PC-9 (cell line): ENCODE data around the gene PITPNC1. TPM values are rescaled to one million over a fixed set of nuclear protein-coding genes. Genes with fewer than 3 reads are reported as not detected.

Experiments used
- BruUV-seq: library from RNA; stranded (reverse); fragments of 400-500 nt; replicated peaks from 2 replicates; lab custom pipeline; 2021; lab: Mats Ljungman, UMichigan
- CTCF ChIA-PET: fragments of 300-600 bp; sonication (Branson Sonifier 250); formaldehyde crosslinking; loops from one replicate; lab custom pipeline; 2022; ENCODE audit warnings: antibody characterized with exemption; lab: Charles Lee
- POLR2A ChIA-PET: fragments of 300-600 bp; sonication (Branson Sonifier 250); formaldehyde crosslinking; loops from one replicate; lab custom pipeline; 2022; ENCODE audit warnings: antibody characterized with exemption; ENCODE audit not compliant: unreplicated experiment; lab: Charles Lee
- DNase-seq, 2 experiments: peaks; one replicate each; pipeline versions ENCODE4 v3.0.0 to v3.0.0-alpha.2; 2015 to 2022; ENCODE audit warnings: mixed read lengths in 1 of 2
- H2AFZ ChIP-seq: fragments of 200-600 bp; sonication (generic); 2 replicates; pipeline ENCODE4 v1.8.1; 2017; ENCODE audit warnings: antibody characterized with exemption
- H3F3A ChIP-seq: fragments of 200-600 bp; sonication (generic); 2 replicates; pipeline ENCODE4 v1.8.1; 2017; ENCODE audit warnings: antibody characterized with exemption, mild to moderate bottlenecking, low read depth; ENCODE audit not compliant: insufficient read depth
- H3K27ac ChIP-seq: fragments of 200-600 bp; sonication (generic); 2 replicates; pipeline ENCODE4 v1.6.1; 2016; ENCODE audit warnings: mixed run types
- H3K27me3 ChIP-seq: fragments of 200-600 bp; sonication (generic); 2 replicates; pipeline ENCODE4 v1.6.1; 2016; ENCODE audit warnings: low read depth, mixed run types; ENCODE audit not compliant: insufficient read depth
- H3K36me3 ChIP-seq: fragments of 200-600 bp; sonication (generic); 2 replicates; pipeline ENCODE4 v1.6.1; 2016; ENCODE audit warnings: low read depth, mixed run types
- H3K4me1 ChIP-seq: fragments of 200-600 bp; sonication (generic); replicated peaks from 2 replicates; pipeline ENCODE4 v1.6.1; 2016; ENCODE audit warnings: mixed run types; ENCODE audit not compliant: insufficient read depth
- H3K4me2 ChIP-seq: fragments of 200-600 bp; sonication (generic); 2 replicates; pipeline ENCODE4 v1.6.1; 2017; ENCODE audit warnings: mixed run types
- H3K4me3 ChIP-seq: fragments of 200-600 bp; sonication (generic); 2 replicates; pipeline ENCODE4 v1.6.1; 2016; ENCODE audit warnings: mixed run types
- H3K79me2 ChIP-seq: fragments of 200-600 bp; sonication (generic); 2 replicates; pipeline ENCODE4 v1.6.1; 2017; ENCODE audit warnings: low read depth, mixed run types
- H3K9me2 ChIP-seq: fragments of 200-600 bp; sonication (generic); 2 replicates; pipeline ENCODE4 v1.8.1; 2017; ENCODE audit warnings: mild to moderate bottlenecking; ENCODE audit not compliant: insufficient read depth
- H3K9me3 ChIP-seq: fragments of 200-600 bp; sonication (generic); 2 replicates; pipeline ENCODE4 v1.8.1; 2016; ENCODE audit warnings: low read depth; ENCODE audit not compliant: insufficient read depth
- H4K20me1 ChIP-seq: fragments of 200-600 bp; sonication (generic); 2 replicates; pipeline ENCODE4 v1.8.1; 2017; ENCODE audit not compliant: insufficient read depth
- CTCF ChIP-seq: fragments of 200-600 bp; sonication (generic); conservative IDR thresholded peaks from 2 replicates; pipeline ENCODE4 v1.6.1; 2017; ENCODE audit warnings: mixed run types, antibody characterized with exemption, mild to moderate bottlenecking, moderate library complexity
- EZH2 ChIP-seq: fragments of 200-600 bp; sonication (generic); IDR thresholded peaks from 2 replicates; pipeline ENCODE4 v1.8.0; 2017; ENCODE audit warnings: antibody characterized with exemption, low read depth
- intact Hi-C: fragments of 100-400 bp; cut with micrococcal nuclease; formaldehyde crosslinking; loops from one replicate; pipeline ENCODE4 v1.10.0; 2022; ENCODE audit not compliant: unreplicated experiment
- total RNA-seq: library from RNA; stranded (reverse); gene quantifications from 2 replicates; pipeline ENCODE4 v1.2.3, GENCODE V29; 2021

The PITPNC1 gene
- total RNA-seq, 1 experiment from 2014 or later = 6.0 TPM

- ChIA-PET POLR2A (no interaction called here), CTCF (no interaction called here)
- H3K4me3 ChIP-seq = no peak overlapping the region
Observed at GRCh38 chr17:67574658-67575293, 197.7 kb downstream of the PITPNC1 start.

GRCh38 chr17:67575325-67575724, 198.2 kb downstream of the PITPNC1 start:
- H3K9me3 ChIP-seq = no peaks in the 10 kb centered on the region
- DNase-seq = no peak
- no peak overlapping the region for H2AFZ ChIP-seq
- TF ChIP-seq EZH2 = no peak
- no peak for TF ChIP-seq CTCF
- ChIA-PET CTCF (no interaction called here), POLR2A (no interaction called here)
- no peak overlapping the region for H3K4me2 ChIP-seq
- H3K9me2 ChIP-seq = no peaks in the 10 kb centered on the region
- H3K27me3 ChIP-seq = no peaks in the 10 kb centered on the region
- no peaks in the 10 kb centered on the region for H3K79me2 ChIP-seq
- intact Hi-C loops = no loop called here
- H3K4me3 ChIP-seq = no peak overlapping the region
- no peak overlapping the region for H3K27ac ChIP-seq
- H3F3A ChIP-seq = no peaks in the 10 kb centered on the region
- no peaks in the 10 kb centered on the region for H3K36me3 ChIP-seq
- H4K20me1 ChIP-seq = no peaks in the 10 kb centered on the region
- H3K4me1 ChIP-seq = no peaks in the 10 kb centered on the region
- BruUV-seq = no TSS peak

More at GRCh38 chr17:67574658-67575293, 197.7 kb downstream of the PITPNC1 start:
- no peak for DNase-seq
- H3K36me3 ChIP-seq = no peaks in the 10 kb centered on the region
- H3K4me1 ChIP-seq = no peaks in the 10 kb centered on the region
- no TSS peak for BruUV-seq
- H3K9me2 ChIP-seq = no peaks in the 10 kb centered on the region
- no peaks in the 10 kb centered on the region for H4K20me1 ChIP-seq
- H3F3A ChIP-seq = no peaks in the 10 kb centered on the region
- intact Hi-C loops = no loop called here
- no peak overlapping the region for H3K4me2 ChIP-seq
- H3K27me3 ChIP-seq = no peaks in the 10 kb centered on the region
- no peaks in the 10 kb centered on the region for H3K79me2 ChIP-seq
- H3K27ac ChIP-seq = no peak overlapping the region
- H2AFZ ChIP-seq = no peak overlapping the region
- no peak for TF ChIP-seq EZH2
- TF ChIP-seq CTCF = no peak
- H3K9me3 ChIP-seq = no peaks in the 10 kb centered on the region

- intact Hi-C loops = no loop called here
- Histone ChIP-seq H3K4me3 (no peak overlapping the region), H3K79me2 (no peaks in the 10 kb centered on the region), H2AFZ (no peak overlapping the region), H3K36me3 (no peaks in the 10 kb centered on the region), H3K27ac (no peak overlapping the region), H3K4me1 (no peaks in the 10 kb centered on the region), H3K9me2 (no peaks in the 10 kb centered on the region), H3K9me3 (no peaks in the 10 kb centered on the region), H3F3A (no peaks in the 10 kb centered on the region), H3K4me2 (no peak overlapping the region), H3K27me3 (no peaks in the 10 kb centered on the region), H4K20me1 (no peaks in the 10 kb centered on the region)
- no TSS peak for BruUV-seq
- TF ChIP-seq CTCF (no peak), EZH2 (no peak)
- CTCF ChIA-PET = no interaction called here
- POLR2A ChIA-PET = no interaction called here
- no peak for DNase-seq
Observed at GRCh38 chr17:67576471-67577115, 199.5 kb downstream of the PITPNC1 start.
